ENCODE measurements around the gene FEV.

The FEV gene

DNA sequence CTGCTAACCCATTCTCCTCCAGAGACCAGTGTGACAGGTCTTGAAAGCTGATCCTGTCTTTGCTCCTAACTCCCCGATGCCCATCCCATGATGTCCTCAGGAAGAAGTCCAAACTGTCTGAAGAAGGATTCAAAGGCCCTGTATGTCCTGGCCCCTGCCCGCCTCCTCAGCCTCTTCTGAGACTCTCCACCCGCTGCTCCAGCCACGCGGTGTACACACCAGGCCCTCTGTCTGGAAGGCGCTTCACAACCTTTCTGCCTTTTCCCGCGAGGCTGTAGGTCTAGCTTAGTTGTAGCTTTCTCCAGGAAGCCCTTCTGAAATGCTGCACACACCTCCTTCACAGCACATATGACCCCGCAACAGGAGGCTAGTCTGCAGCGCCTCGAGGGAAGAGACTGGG lies 31.7 kb upstream of the FEV start:
- DNase-seq: no peak

DNA sequence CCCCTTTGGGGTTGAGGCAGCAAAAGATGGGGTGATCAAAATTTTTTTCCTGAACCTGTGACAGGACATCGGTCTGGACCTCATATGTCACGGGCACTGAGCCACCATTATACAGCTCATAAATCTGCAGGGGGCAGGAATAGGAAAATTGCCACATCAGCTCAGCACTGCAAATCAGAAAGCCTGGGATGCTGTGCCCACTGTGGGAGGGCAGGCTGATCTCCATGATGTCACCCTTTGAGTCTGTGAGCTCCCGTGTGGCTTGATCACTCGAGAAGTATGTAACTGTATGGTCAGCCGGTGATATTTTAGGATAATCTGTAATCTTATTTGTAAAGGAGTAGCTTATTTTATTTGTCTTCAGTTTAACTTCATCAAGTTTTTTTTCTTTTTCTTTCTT lies 25.9 kb upstream of the FEV start:
- DNase-seq: no peak

DNA sequence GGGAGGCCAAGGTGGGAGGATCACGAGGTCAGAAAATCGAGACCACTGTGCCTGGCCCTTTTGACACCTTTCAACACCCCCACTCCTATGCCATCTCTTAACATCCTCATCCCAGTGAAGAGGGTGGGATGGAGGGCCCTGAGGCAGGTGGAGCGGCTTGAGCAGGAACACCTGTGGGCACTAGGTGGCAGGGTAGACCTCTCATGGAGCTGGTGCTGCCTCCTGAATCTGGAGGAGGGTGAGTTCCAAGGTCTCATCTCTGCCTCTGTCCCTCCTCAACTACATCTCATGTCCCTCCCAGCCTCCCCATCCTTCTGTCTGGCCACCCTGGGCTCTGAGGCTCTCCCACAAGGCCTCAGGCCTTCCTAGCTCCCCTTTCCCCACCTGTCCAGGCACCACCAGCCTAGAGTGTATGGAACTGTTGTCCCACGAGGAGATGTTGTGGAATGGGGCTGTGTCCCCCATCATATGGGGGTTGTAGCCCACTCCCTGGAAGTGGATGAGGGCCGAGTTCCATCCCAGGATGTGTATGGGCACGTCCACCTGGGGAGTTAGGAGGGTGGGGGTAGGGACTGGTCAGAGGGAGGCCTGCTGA lies 25.3 kb upstream of the FEV start:
- no peak for DNase-seq

DNA sequence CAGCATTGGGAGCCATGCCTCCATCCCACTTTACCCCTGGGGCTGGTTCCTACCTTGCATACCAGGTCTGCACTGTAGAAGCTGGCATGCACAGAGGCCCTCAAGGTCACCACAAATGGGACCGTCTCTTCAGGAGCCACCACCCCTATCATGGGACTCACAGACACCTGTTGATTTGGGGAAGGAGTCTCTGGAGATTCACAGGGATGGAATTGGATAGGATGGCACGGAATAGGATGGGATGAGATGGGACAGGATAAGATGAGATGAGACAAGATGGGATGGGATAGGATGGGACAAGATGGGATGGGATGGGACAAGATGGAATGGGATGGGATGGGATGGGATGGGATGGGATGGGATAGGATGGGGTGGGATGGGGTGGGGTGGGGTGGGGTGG lies 24.3 kb upstream of the FEV start:
- no peak for DNase-seq

DNA sequence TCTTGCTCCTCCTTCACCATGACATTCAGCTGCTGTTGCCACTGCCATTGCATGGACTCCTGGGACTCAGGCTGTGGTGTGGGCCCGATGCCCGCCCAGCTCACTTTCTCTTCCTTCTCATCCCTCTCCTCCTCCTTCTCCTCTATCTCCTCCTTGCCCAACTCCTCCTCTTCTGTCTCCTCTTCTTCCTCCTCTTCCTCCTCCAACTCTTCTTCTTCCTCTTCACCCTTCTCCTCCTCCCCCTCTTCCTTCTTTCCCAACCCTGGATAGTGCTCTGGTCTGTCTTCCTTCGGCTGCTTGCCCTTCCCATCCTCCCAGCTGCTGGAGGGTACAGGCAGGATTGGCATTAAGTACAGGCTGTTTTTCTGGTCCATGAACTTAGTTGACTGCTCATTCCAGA lies 19.0 kb upstream of the FEV start:
- no peak for DNase-seq

DNA sequence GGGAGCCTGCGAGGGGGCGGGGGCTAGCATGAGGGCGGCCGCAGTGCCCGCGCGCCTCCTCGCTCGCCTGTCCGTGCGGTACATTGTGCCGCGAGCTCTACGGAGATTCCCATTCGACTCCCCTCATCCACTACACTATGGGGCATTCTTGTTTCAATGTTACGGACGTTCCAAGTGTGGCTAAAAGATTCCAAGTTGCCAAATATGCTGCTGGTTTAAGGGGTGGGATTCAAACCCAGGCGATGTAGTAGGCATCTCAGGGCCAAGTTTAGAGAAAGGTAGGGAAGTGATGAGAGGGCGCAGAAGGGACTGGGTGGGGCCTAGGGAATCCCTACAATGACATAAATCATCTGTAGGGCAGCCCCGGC lies 18.3 kb upstream of the FEV start:
- DNase-seq: no peak

DNA sequence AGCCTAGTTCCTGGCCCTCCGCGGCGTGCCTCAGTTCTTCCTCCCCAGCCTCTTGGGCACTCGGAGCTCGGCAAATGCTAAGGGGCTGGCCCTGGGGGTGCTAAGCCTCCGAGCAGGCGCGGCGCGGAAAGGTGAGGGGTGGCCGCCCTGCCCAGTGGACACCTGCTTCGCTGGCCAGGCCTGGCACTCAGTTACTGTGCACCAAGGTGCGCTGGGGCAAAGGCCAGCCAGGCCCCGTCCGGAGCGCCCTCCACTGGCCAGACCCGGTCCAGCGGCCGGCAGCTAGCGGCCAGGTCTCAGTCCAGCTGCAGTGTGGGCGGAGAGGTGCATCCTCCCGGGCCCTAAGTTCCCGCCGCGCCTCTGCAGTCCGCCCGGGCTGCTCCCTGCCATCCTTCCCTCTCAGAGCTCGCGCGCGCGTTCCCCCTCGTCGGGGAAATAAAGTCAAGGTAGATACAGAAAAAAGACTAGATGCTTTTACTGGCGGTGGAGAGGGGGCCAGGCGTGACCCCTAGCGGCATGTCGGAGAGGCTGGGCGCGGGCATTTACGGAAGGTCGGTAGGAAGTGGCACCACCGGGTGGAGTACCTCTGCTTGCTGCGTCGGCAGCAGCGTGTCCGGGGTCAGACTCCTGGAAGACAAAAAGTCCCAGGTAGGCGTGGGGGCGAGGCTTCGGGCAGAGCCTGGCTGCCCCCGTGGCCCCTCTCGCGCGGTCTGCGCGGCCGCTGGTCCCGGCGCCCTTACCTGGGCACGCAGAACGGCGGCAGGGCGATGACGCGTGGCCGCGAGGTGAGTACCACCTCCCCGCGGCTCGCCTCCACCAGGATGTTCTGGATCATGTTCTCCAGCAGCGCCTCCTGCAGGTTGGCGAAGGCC lies 17.6 kb upstream of the FEV start:
- no peak for DNase-seq

DNA sequence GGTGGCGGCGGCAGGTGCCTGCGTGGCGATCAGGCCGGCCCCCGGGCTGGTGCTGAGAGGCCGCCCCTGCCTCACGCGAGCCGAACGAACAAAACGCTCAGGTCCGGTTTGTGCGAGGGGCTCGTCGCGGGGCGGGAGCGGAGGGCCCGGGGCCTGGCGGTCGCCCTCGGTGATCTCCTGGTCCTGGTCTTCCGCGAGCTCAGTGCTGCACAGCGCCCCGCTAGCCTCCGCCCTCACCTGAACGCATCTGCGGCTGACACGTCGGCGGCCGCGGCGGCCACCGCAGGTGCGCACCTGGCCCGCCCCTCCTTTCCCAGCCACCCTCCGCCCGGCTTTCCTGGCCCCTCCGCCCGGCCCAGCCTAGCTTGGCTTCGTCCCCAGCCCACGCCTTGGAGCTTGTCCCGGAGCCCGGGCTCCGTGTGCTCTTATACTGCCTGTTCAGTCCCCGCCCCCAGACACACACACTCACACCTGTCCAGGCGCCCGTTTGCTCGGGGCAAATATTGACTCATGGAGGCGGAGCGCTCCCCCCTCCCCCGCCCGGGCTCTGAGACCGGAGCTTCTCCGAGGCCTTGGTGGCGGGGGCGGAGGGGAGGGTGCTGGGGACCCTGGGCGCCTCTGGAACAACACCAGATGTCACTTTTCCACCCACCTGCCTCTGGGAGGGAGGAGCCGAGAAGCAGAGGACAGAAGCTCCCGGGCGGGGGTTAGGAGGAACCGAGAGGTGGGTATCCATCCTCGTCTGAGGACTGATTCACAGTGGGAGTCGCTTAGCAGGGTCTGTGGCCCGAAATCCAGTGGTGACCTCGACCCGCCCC lies 16.8 kb upstream of the FEV start:
- no peak for DNase-seq

DNA sequence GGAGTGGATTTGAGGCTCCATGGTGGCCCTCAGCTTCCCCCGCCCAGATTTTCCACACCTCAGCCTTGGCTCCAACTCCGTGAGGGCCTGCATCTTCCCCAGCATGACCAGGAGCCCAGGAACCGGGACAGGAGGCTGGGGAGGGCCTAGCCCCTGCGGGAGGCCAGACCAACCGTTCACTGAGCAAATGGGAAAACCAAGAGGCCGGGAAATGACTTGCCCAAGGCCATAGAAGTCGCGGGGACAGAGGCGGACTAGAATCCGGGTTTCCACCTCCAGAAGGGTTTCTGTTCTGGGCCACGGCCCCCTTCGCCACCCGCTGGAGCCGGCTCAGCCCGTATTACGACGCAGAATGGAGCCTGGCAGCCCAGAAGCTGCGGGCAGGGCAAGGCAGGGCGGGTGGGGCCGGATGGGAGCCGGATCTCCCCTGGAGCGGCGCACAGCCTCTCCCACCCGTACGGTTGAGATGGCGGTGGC lies 16.2 kb upstream of the FEV start:
- DNase-seq: no peak

DNA sequence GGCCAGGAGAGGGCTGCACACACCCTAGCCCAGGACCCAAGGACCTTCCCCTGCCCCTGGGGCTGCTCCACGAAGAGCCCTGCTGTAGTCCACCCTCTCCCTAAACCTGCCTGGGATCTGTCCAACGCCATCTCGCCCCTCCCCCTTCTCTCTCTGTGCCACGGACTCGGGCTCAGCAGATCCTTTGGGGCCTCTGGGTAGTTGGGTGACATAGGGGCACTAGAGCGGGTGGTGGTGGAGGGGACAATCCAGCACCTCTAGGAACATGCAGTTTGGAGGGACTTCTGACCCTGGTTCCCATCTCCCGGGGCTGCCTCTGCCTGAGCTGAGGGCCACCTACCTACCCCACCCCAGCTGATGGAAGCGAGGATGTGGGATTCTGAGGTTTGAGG lies 15.6 kb upstream of the FEV start:
- no peak for DNase-seq

DNA sequence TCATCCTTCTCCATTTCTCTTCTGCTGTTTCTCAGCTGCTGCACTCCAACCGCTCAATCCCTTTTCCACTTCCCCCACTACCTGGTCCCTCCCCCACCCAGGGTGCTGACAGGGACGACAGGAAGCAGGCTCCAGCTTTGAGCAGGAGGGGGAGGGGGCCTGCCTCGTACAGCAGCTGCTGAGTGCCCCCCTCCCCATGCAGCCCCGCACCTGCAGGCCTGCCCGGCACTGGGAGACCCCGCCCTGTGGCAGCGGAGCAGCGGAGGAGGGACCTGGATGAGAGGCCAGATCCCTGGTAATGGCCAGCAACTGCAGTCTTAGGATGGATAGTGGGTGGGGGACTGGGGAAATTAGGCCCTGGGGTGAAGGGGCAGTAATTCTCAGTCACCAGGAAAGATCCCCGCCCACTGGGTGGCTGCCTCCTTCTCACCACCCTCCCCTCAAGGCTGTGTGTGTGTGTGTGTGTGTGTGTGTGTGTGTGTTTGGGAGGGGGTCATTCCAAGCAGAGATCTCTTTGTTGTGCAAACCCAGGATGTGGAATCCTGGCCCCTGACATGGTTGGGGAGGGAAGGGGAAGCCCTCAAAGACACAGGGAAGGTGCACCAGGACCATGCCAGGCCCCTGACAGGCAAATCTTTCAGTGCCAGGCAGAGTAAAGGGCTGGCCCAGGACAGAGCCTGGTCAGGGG lies 15.0 kb upstream of the FEV start:
- DNase-seq: no peak

DNA sequence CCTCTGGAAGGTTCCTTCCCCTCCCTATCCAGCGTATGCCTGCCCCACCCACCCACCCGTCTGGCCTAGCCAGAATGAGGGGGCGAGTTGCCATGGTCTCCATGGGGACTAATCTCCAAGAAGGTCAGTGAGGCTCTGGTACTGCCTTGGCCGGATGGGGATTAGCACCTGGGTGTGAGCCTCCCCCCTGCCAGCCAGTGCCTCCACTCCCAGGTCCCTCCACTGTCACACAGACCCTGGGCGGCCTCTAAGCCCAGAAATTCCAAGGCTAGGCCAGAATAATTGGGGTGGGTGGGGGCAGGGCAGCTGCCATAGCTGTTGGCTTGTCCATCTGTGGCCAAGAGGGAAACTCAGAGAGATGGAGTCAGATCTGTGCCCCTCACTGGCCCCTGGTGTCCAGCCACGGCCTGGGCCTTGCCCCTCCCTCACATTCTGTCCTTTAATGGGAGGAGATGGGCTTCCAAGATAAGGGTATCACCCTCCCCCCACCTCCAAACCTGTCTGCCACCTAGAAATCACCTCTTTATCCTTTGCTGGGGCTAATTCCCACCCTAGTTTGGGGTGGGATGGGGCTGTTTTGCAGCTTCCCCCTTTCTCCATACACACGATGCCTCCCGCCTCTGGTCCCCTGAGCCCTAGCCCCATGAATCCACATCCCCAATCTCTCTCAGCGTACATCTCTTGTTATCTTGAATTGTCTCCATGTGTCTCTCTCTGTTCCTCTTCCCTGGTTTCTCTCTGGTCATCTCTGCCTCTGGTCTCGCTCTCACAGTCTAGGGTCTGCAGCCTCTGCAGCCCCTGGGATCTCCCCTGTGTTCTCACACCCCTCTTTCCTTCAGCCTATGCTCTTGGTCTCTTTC lies 14.3 kb upstream of the FEV start:
- DNase-seq: no peak

DNA sequence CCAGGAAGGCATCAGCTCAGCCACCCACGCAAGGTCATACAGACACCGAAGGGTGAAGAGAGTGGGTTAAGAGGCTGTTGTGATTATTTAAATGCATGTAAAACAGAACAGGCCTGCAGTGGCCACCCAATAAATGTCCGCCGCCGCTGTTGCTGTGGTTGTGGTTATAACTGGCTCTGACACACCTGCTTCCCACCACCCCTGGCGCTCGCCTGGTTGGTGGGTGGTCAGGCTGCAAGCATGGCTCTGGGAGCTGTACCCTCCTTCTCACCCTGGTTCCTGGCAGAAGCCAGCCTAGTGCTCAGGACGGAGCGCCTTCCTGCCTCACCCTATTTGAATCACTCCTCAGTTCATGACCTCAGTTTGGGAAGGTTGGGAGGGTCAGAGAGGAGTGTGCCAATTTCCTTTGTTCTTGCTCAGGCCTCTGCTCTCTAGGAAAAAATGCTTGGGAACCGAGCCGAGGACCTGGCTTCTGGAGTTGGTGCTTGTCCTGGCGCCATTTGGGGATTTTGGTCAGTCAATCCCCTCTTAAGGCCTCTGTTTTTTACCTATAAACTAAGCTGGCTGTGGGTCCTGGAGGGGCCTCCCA lies 13.5 kb upstream of the FEV start:
- no peak for DNase-seq

DNA sequence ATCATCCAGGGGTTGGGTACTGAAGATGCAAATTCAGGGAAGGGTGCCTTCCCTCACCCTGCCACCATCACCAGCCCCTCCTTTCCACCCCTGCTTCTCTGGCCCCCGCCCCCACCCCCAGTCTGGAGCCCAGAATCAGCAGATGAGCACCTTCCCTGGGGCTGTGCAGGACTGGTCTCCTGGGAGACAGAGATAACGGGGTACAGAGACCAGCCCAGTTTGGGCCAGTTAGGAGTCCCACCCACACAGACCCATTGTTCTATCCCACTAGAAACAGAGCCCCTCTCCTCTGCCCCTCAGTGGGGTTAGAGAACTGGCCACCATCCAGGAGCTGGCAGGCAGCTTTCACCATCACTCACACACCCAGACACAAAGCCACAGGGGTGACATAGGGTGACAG lies 12.7 kb upstream of the FEV start:
- no peak for DNase-seq

DNA sequence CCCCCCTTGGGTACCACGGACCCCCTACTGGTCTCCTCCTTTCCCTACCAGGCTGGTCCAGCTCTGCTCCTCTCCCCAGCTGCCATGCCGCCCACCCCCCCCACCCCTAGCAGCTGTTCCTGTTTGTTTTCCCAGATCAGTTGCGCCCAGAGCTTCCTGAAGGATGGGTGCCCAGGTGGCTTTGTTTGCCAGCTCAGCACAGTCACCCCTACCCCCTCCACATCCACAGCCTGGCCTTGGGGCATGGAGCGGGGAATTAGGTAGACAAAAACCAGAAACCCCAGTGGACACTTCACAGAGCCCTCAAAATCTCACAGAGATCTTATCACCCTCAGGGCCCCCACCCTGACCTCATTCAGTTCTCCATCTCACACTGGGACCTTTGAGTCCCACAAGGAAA lies 12.0 kb upstream of the FEV start:
- no peak for DNase-seq

DNA sequence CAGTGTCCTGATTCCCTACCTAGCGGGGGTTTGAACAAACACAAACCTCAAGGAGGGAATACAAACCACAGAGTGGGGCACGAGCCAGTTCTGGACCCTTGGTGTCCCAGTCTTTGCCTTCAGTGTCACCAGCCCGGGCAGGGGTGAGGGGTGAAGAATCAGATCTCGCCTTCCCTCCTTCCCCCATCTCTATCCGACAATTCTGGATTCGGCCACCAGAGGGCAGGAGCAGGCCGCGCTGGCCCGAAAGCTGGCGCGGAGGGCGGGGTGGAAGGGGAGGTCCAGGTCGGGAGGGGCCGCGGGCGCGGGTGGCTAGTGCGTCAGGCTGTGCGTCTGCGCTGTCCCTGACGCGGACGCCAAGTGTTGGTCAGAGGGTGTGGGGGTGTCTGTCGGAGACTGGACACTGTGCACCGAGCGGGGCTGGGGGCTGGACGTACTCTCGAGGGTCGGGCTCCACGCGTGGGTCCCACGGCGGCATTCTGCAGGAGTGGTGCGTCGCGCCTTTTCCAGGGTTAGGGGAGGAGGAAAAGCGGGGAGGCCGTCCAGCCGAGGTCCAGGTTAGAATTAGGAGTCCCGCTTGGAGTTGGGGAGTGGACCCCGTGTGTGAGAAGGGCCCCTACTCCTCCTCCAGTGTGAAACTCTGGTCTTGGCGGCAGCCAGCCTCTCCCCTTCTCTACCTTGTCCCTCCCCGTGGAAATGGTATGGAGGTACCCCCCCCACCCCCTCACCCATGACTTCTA lies 11.2 kb upstream of the FEV start:
- peak; percentile 62 for DNase-seq

DNA sequence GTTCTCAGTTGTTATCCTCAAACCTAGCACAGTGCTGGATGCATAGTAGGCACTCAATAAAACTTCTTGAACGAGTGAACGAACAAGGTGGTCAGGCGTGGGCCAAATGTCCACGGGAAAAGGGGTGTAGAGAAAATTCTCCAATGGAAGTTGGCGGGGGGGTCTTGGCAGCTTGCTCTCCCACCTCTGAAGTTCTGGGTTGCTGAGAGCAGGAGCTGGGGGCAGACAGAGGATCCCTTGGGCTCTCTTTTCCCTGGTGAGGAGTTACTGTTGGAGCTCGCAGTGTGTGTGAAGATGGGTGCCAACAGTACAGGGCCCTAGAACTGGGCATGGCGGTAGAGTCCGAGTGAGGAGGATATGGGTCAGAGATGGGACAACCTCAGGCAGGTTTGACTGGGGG lies 10.6 kb upstream of the FEV start:
- DNase-seq: no peak

DNA sequence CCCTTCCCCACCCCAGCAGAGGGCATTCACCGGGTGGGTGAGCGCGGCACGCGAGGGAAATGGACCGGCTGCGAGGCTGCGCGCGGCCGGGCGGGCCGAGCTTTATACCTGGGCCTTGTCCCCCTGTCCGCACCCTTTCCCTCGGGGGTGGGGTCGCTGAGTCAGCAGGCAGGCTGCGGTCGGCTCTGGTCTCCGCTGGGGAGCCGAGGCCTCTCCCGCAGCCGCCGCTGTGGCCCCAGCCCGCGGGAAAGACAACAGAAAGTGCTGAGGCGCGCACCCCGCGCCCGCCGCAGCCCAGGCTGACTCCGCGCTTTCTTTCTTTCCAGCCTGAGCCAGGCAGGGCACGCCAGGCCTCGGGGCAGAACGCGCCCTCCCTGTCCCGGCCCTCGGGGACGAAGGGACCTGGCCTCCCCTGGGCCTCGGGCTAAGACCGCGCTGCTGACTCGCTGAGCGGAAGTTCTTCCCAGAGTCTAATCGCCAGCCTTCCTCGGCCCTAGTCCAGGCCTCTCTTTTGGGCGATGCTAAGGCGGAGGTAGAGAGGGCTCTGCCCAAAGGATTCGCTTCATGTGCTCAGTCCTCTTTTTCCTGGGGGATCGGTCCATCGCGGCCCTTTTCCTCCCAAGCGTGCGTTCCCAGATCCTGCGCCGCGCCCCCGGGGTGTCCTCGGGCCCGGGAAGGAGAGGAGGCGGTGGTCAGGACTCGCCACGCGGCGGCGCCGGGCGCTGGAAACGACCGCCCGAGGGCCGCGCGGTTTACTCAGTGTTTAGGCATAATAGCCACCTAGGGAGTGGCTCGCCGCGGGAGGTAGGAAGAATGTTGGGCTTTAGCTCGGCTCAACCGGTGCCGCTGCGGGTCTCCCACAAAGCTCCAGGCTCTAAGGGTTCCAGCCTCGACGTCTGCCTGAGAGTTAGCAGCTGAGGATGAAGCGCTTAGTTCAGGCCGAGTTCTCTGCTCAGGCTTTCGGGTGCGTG lies 8.6 kb upstream of the FEV start, which contains the start of gene CRYBA2:
TSS of gene CRYBA2 (minus strand) at position 78 of the 971 bp plus-strand sequence. CDS start 246 bp downstream, outside the sequence.
- no peak for DNase-seq

DNA sequence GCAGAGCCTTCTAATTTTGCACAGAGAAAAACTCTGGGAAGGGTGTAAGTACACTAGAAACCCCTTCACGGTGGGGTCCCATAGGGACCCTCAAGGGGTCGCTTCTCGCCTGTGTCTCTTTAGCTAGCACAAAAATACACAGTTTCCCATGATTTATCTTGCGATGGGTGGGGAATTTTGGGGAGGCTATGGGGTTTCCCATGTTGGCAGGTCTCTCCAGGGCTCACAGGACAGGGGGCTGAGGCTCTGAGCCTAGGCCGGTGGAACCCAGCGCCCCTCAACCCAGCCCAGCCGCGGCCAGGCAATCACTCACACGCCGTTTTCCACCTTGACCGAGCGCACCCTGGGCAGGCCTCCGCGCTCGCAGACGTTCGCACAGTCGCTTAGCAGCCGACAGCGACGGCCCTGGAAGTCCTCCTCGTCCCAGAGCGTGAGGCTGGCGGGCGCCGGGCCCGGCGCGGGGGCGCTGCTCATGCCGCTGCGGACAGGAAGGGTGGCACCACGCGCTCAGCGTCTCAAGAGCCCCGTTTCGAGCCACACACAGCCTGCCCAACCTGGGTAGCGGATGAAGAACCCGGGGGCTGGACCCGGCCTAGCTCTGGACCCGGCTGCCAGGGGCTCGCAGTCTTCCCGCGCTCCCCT lies 7.8 kb upstream of the FEV start:
- no peak for DNase-seq

Measured in activated CD4-positive, alpha-beta T cell treated with anti-CD3 and anti-CD28 coated beads for 1 hour (primary cell).